Lower leg skin (tissue), 3 donors: ENCODE measurements around the gene NME3.

Source experiments
- POLR2A ChIP-seq, 2 donors: fragments of 450-650 bp; IDR thresholded peaks; one replicate each; pipeline ENCODE4 v1.6.1; 2016 to 2017; ENCODE audit warnings: antibody characterized with exemption in 2 of 2, mild to moderate bottlenecking in 1 of 2, moderate library complexity in 1 of 2
- TF ChIP-seq, protein P1 (sequence below), 3 donors: fragments of 450-650 bp; IDR thresholded peaks; one replicate each; pipeline ENCODE4 v1.5.1; 2016; ENCODE audit warnings: antibody characterized with exemption in 3 of 3, mild to moderate bottlenecking in 3 of 3, moderate library complexity in 2 of 3

DNA sequence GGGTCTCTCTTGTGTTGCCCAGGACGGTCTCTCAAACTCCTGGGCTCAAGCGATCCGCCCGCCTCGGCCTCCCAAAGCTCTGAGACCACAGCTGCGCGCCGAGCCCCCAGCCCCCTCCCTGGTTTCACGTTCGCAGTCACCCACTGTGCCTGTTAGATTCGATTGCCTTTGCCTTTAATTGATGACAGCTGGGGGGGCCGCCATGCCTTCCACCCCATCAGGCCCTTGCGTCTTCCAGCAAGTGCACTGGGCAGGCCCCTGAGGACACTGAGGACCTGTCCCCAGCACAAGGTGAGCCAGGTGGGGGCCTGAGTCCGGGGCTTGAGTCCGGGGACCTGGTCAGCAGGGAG, 18.9 kb upstream of the NME3 start:
- TF ChIP-seq, protein P1, sequence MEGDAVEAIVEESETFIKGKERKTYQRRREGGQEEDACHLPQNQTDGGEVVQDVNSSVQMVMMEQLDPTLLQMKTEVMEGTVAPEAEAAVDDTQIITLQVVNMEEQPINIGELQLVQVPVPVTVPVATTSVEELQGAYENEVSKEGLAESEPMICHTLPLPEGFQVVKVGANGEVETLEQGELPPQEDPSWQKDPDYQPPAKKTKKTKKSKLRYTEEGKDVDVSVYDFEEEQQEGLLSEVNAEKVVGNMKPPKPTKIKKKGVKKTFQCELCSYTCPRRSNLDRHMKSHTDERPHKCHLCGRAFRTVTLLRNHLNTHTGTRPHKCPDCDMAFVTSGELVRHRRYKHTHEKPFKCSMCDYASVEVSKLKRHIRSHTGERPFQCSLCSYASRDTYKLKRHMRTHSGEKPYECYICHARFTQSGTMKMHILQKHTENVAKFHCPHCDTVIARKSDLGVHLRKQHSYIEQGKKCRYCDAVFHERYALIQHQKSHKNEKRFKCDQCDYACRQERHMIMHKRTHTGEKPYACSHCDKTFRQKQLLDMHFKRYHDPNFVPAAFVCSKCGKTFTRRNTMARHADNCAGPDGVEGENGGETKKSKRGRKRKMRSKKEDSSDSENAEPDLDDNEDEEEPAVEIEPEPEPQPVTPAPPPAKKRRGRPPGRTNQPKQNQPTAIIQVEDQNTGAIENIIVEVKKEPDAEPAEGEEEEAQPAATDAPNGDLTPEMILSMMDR (IDR thresholded peaks at IDR 0.05), result no peak
- no peak for TF ChIP-seq POLR2A (IDR thresholded peaks at IDR 0.05)
